Testis (tissue), 2 donors: Measurements from ENCODE around the gene CAMTA1.

Experiments used
- POLR2A ChIP-seq: fragments of 450-650 bp; IDR thresholded peaks from one replicate; pipeline ENCODE4 v1.6.1; 2017; ENCODE audit warnings: antibody characterized with exemption, mild to moderate bottlenecking, moderate library complexity
- TF ChIP-seq, protein P1 (sequence below), 3 experiments: fragments of 450-650 bp in 2 of 3; fragments of 200-600 bp in 1 of 3; sonication (generic) in 1 of 3; IDR thresholded peaks; one replicate each; pipeline ENCODE4 v1.5.1; 2016 to 2019; ENCODE audit warnings: antibody characterized with exemption in 3 of 3, mild to moderate bottlenecking in 2 of 3, moderate library complexity in 1 of 3

GRCh38 chr1:6918925-6919511 lies 133.8 kb downstream of the CAMTA1 start:
- TF ChIP-seq, protein P1, sequence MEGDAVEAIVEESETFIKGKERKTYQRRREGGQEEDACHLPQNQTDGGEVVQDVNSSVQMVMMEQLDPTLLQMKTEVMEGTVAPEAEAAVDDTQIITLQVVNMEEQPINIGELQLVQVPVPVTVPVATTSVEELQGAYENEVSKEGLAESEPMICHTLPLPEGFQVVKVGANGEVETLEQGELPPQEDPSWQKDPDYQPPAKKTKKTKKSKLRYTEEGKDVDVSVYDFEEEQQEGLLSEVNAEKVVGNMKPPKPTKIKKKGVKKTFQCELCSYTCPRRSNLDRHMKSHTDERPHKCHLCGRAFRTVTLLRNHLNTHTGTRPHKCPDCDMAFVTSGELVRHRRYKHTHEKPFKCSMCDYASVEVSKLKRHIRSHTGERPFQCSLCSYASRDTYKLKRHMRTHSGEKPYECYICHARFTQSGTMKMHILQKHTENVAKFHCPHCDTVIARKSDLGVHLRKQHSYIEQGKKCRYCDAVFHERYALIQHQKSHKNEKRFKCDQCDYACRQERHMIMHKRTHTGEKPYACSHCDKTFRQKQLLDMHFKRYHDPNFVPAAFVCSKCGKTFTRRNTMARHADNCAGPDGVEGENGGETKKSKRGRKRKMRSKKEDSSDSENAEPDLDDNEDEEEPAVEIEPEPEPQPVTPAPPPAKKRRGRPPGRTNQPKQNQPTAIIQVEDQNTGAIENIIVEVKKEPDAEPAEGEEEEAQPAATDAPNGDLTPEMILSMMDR (IDR thresholded peaks at IDR 0.05): no peak
- no peak for TF ChIP-seq POLR2A
